Trophoblast cell (in vitro differentiated cells and primary cell): ENCODE measurements around the gene OGG1.
A peak's percentile ranks its signal among the peaks of the same experiment; 100 is the strongest.
"Not testable (repeated sequence)": the region's sequence is repeated elsewhere in the genome, so short reads cannot be mapped to it uniquely, and the experiment has no call there.

Source experiments
- DNase-seq, 2 donors: peaks; one replicate each; pipeline ENCODE4 v3.0.0-alpha.2; 2016
- H2AFZ ChIP-seq: 2 replicates; pipeline ENCODE4 v1.6.1; 2013; ENCODE audit warnings: low read length, moderate library complexity, mild to moderate bottlenecking; ENCODE audit not compliant: insufficient read depth, poor library complexity
- H2AK5ac ChIP-seq: 2 replicates; pipeline ENCODE4 v1.6.1; 2013; ENCODE audit warnings: mild to moderate bottlenecking, low read length
- H2BK120ac ChIP-seq: 2 replicates; pipeline ENCODE4 v1.6.1; 2013; ENCODE audit warnings: low read length, mild to moderate bottlenecking, moderate library complexity; ENCODE audit not compliant: insufficient read depth, poor library complexity
- H2BK12ac ChIP-seq: 2 replicates; pipeline ENCODE4 v1.6.1; 2013; ENCODE audit warnings: mild to moderate bottlenecking, low read length, moderate library complexity
- H2BK5ac ChIP-seq: 2 replicates; pipeline ENCODE4 v1.6.1; 2013; ENCODE audit warnings: low read length, low read depth, moderate library complexity, mild to moderate bottlenecking; ENCODE audit not compliant: poor library complexity
- H3K14ac ChIP-seq: 2 replicates; pipeline ENCODE4 v1.6.1; 2013; ENCODE audit warnings: mild to moderate bottlenecking, low read length
- H3K18ac ChIP-seq: 2 replicates; pipeline ENCODE4 v1.6.1; 2013; ENCODE audit warnings: mild to moderate bottlenecking, low read length
- H3K23ac ChIP-seq: 2 replicates; pipeline ENCODE4 v1.6.1; 2013; ENCODE audit warnings: low read length
- H3K27ac ChIP-seq: 2 replicates; pipeline ENCODE4 v1.5.1; 2013; ENCODE audit warnings: low read depth, mild to moderate bottlenecking, inconsistent platforms, low read length, moderate library complexity
- H3K27me3 ChIP-seq: 2 replicates; pipeline ENCODE4 v1.6.1; 2013; ENCODE audit warnings: inconsistent platforms, mild to moderate bottlenecking, low read length, moderate library complexity; ENCODE audit not compliant: insufficient read depth
- H3K36me3 ChIP-seq, 2 experiments: 1 replicate in 1 of 2; 2 replicates in 1 of 2; pipeline ENCODE4 v1.6.1; 2013; ENCODE audit warnings: low read length in 2 of 2, mild to moderate bottlenecking in 2 of 2, moderate library complexity in 1 of 2; ENCODE audit not compliant: insufficient read depth in 2 of 2, control insufficient read depth in 1 of 2
- H3K4ac ChIP-seq: 2 replicates; pipeline ENCODE4 v1.6.1; 2013; ENCODE audit warnings: low read depth, mild to moderate bottlenecking, low read length, moderate library complexity
- H3K4me1 ChIP-seq, 2 experiments: 1 replicate in 1 of 2; 2 replicates in 1 of 2; pipeline ENCODE4 v1.6.1; 2013; ENCODE audit warnings: low read length in 2 of 2, mild to moderate bottlenecking in 2 of 2, moderate library complexity in 1 of 2; ENCODE audit not compliant: insufficient read depth in 2 of 2, control insufficient read depth in 1 of 2
- H3K4me2 ChIP-seq: 2 replicates; pipeline ENCODE4 v1.6.1; 2013; ENCODE audit warnings: inconsistent platforms, mild to moderate bottlenecking, low read length, moderate library complexity
- H3K4me3 ChIP-seq: 2 replicates; pipeline ENCODE4 v1.5.1; 2013; ENCODE audit warnings: mild to moderate bottlenecking, low read depth, low read length, inconsistent platforms
- H3K79me1 ChIP-seq: one replicate; pipeline ENCODE4 v1.6.1; 2013; ENCODE audit warnings: low read length
- H3K79me2 ChIP-seq: 2 replicates; pipeline ENCODE4 v1.6.1; 2013; ENCODE audit warnings: low read length, mild to moderate bottlenecking; ENCODE audit not compliant: control insufficient read depth, insufficient read depth, poor library complexity
- H3K9ac ChIP-seq: 2 replicates; pipeline ENCODE4 v1.6.1; 2013; ENCODE audit warnings: mild to moderate bottlenecking, low read length
- H3K9me3 ChIP-seq: 2 replicates; pipeline ENCODE4 v1.6.1; 2013; ENCODE audit warnings: low read depth, mild to moderate bottlenecking, control low read depth, inconsistent platforms, low read length; ENCODE audit not compliant: insufficient read depth
- H4K12ac ChIP-seq: 2 replicates; pipeline ENCODE4 v1.6.1; 2013; ENCODE audit warnings: low read depth, mild to moderate bottlenecking, low read length, moderate library complexity
- H4K8ac ChIP-seq: 2 replicates; pipeline ENCODE4 v1.6.1; 2013; ENCODE audit warnings: low read depth, mild to moderate bottlenecking, low read length, moderate library complexity
- H4K91ac ChIP-seq: one replicate; pipeline ENCODE4 v1.6.1; 2013; ENCODE audit warnings: low read depth, mild to moderate bottlenecking, low read length, moderate library complexity
- WGBS: extraction: QIAGEN DNeasy Blood & Tissue Kit; methylation state at CpG from one replicate; pipeline ENCODE4 v1.1.7; 2013; ENCODE audit warnings: missing lambda C conversion rate; ENCODE audit not compliant: insufficient read length, insufficient coverage; ENCODE audit errors: extremely low coverage; 5-methylcytosine and 5-hydroxymethylcytosine counted together

Gene OGG1

GRCh38 chr3:9769012-9769411, 19.3 kb downstream of the OGG1 start:
- H3K9ac ChIP-seq, result no peak overlapping the region
- H3K27me3 ChIP-seq, result no peaks in the 10 kb centered on the region
- H3K4ac ChIP-seq, result no peak overlapping the region
- peaks cover 7% of the 10 kb centered on the region for H3K79me1 ChIP-seq
- H3K18ac ChIP-seq, result no peak overlapping the region
- no peak for DNase-seq
- WGBS, result 100% methylated on average over 1 of the region's 5 CpGs
- no peaks in the 10 kb centered on the region for H3K36me3 ChIP-seq
- no peak overlapping the region for H3K23ac ChIP-seq
- no peak overlapping the region for H4K12ac ChIP-seq
- H3K4me3 ChIP-seq, result peak overlapping the region; percentile 49
- no peaks in the 10 kb centered on the region for H3K9me3 ChIP-seq
- peaks cover 7 to 12% of the 10 kb centered on the region in 2 experiments for H3K4me1 ChIP-seq
- no peak overlapping the region for H4K8ac ChIP-seq
- H2BK5ac ChIP-seq, result no peak overlapping the region
- no peak overlapping the region for H4K91ac ChIP-seq
- no peak overlapping the region for H3K27ac ChIP-seq
- H3K79me2 ChIP-seq, result no peaks in the 10 kb centered on the region
- no peak overlapping the region for H2BK12ac ChIP-seq
- H2AK5ac ChIP-seq, result peak overlapping the region; percentile 2
- H2BK120ac ChIP-seq, result no peak overlapping the region
- no peak overlapping the region for H2AFZ ChIP-seq
- H3K14ac ChIP-seq, result no peak overlapping the region
- H3K4me2 ChIP-seq, result no peak overlapping the region

- Histone ChIP-seq H2AFZ (peak within 1 kb of the TSS; percentile 48), H3K79me1 (peaks cover 7% of the 10 kb centered on the region), H4K91ac (peak within 1 kb of the TSS; percentile 41), H3K27ac (no peak within 1 kb of the TSS), H3K9me3 (no peaks in the 10 kb centered on the region), H3K4me1 (peaks cover 7 to 12% of the 10 kb centered on the region in 2 experiments), H3K14ac (peak within 1 kb of the TSS; percentile 47), H2BK120ac (peak within 1 kb of the TSS; percentile 26), H3K4me2 (peak within 1 kb of the TSS; percentile 80), H3K18ac (no peak within 1 kb of the TSS), H3K9ac (peak within 1 kb of the TSS; percentile 65), H2BK12ac (no peak within 1 kb of the TSS), H3K4ac (no peak within 1 kb of the TSS), H3K4me3 (peak within 1 kb of the TSS; percentile 64), H3K27me3 (no peaks in the 10 kb centered on the region), H2AK5ac (peak within 1 kb of the TSS; percentile 2), H3K79me2 (no peaks in the 10 kb centered on the region), H3K23ac (no peak within 1 kb of the TSS), H2BK5ac (no peak within 1 kb of the TSS), H4K12ac (peak within 1 kb of the TSS; percentile 6), H4K8ac (peak within 1 kb of the TSS; percentile 72), H3K36me3 (no peaks in the 10 kb centered on the region)
- no CpG with 5 or more reads among the region's 49 CpGs for WGBS
- DNase-seq, result peak; percentile 38 to 72
Observed at GRCh38 chr3:9769426-9770275, 19.9 kb downstream of the OGG1 start, which contains the start of gene CAMK1. Gene CAMK1, minus strand, starts transcription at chr3:9769947. Its CDS starts 2,198 bp downstream, at chr3:9767749.

DNA sequence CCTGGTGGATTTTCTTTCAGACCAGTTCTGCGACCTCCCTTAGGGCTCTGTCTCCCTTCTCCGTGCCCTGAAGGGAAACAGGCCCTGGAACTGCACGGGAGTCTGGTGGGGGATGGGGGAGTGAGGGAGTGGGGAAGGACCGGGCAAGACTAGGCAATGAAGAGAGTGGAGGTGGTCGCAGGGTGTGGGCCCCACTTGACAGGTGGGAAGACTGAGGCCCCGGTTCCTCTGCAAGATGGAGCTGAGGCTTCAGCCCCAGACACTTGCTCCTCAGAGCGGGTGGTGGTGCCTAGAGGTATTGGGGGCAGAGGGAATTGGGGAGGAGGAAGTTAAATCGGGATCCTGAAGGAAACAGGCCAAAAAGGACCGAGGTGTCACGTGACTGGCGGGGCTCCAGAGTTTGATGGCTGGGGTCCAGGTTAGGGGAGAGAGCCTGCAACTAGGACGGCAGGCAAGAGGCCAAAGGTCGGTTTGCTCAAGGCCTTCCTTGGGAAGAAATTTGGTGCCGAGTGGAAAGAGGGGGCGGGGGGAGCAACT, 20.6 kb downstream of the OGG1 start:
- no peak overlapping the region for H2BK5ac ChIP-seq
- no peaks in the 10 kb centered on the region for H3K27me3 ChIP-seq
- peak overlapping the region; percentile 72 for H4K8ac ChIP-seq
- H3K18ac ChIP-seq, result no peak overlapping the region
- H4K91ac ChIP-seq, result no peak overlapping the region
- H2BK120ac ChIP-seq, result no peak overlapping the region
- DNase-seq, result no peak
- H3K4me2 ChIP-seq, result peak overlapping the region; percentile 80
- H3K79me1 ChIP-seq, result peaks cover 7% of the 10 kb centered on the region
- H3K36me3 ChIP-seq, result no peaks in the 10 kb centered on the region
- no peak overlapping the region for H3K9ac ChIP-seq
- no peak overlapping the region for H3K4ac ChIP-seq
- no peak overlapping the region for H2AK5ac ChIP-seq
- H3K14ac ChIP-seq, result no peak overlapping the region
- no peaks in the 10 kb centered on the region for H3K79me2 ChIP-seq
- no CpG with 5 or more reads among the region's 15 CpGs for WGBS
- H4K12ac ChIP-seq, result no peak overlapping the region
- peak overlapping the region; percentile 48 for H2AFZ ChIP-seq
- no peak overlapping the region for H3K23ac ChIP-seq
- no peak overlapping the region for H3K4me3 ChIP-seq
- no peak overlapping the region for H3K27ac ChIP-seq
- H2BK12ac ChIP-seq, result no peak overlapping the region
- peaks cover 7 to 12% of the 10 kb centered on the region in 2 experiments for H3K4me1 ChIP-seq
- H3K9me3 ChIP-seq, result no peaks in the 10 kb centered on the region

DNA sequence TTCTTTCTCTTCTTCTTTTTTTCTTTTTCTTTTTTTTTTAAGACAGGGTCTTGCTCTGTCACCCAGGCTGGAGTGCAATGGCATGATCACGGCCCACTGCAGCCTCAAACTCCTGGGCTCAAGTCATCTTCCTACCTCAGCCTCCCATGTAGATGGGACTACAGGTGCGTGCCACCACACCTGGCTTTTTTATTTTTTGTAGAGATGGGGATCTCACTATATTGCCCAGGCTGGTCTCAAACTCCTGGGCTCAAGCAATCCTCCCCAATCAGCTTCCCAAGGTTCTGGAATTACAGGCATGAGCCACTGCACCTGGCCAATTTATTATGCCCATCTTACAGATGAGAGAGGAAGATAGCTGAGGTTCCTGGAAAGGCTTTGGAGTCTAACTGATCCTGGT, 21.3 kb downstream of the OGG1 start:
- H2BK5ac ChIP-seq, H3K4ac ChIP-seq, H2BK120ac ChIP-seq, H2AK5ac ChIP-seq, H3K79me2 ChIP-seq, H3K9me3 ChIP-seq, H2BK12ac ChIP-seq, H3K79me1 ChIP-seq, H4K8ac ChIP-seq, H3K4me2 ChIP-seq, H3K9ac ChIP-seq, H3K27ac ChIP-seq, H4K91ac ChIP-seq, H3K27me3 ChIP-seq, H4K12ac ChIP-seq, H3K4me3 ChIP-seq, H3K23ac ChIP-seq, H3K18ac ChIP-seq, H3K14ac ChIP-seq, H3K36me3 ChIP-seq, DNase-seq, H2AFZ ChIP-seq: not testable (repeated sequence)
- peaks cover 7 to 12% of the 10 kb centered on the region in 2 experiments for H3K4me1 ChIP-seq
- WGBS, result no CpG with 5 or more reads among the region's 2 CpGs
